GM03348 (cell line): Measurements from ENCODE around the gene GOLGA8B.
"Not testable (repeated sequence)": the region's sequence is repeated elsewhere in the genome, so short reads cannot be mapped to it uniquely, and the experiment has no call there.

ENCODE experiments used
- DNase-seq: peaks from one replicate; pipeline ENCODE4 v3.0.0; 2012; ENCODE audit warnings: low spot score

Gene GOLGA8B

DNA sequence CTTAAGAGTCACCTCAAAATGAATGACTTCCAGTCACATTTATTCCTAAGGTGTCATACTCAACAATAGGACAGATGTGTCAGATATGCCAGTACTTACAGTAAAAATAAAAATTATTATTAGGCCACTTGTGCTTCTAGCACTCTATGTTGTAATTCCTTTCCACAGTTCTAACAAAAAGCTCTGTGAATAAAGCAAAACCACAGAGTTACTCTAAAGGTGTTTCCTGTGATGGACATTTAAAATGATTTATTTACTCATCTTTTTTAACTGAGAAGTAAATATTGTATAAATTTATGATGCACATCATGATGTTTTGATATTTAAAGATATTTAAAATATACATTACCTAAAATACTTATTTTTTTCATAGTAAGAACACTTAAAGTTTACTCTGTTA is 13.9 kb upstream of the GOLGA8B start:
- DNase-seq = no peak

DNA sequence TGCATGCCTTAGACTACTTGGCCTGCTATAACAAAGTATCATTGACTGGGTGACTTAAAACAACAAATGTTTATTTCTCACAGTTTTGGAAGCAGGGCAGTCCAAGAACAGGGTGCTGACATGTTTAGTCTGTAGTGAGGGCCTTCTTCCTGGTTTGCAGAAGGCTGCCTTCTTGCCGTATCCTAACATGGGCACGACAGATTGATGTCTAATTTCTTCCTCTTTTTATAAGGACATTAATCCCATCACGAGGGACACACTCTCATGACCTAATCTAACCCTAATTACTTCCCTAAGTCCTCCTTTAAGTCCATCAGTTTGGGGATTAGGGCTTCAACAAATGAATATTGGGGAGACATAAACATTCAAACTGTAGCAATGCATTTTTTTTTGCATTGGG is 10.9 kb upstream of the GOLGA8B start:
- DNase-seq = no peak

DNA sequence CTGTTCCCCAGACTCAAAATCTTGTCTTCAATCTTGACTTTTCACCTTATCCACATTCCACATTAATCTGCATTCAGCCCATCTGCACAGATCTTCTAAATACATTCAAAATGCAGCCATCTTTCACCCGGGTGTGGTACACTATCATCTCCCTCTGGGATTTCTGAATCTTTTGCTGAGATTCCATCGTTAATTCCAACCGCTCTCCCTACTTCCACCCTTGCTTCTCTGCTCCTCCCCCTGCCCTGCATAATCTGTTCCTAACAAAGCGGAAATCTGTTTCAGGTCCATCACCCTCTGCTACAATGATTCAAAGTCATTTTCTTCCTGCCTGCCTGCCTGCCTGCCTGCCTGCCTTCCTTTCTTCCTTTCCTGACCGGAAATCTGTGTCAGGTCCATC is 7.9 kb upstream of the GOLGA8B start:
- DNase-seq = no peak

DNA sequence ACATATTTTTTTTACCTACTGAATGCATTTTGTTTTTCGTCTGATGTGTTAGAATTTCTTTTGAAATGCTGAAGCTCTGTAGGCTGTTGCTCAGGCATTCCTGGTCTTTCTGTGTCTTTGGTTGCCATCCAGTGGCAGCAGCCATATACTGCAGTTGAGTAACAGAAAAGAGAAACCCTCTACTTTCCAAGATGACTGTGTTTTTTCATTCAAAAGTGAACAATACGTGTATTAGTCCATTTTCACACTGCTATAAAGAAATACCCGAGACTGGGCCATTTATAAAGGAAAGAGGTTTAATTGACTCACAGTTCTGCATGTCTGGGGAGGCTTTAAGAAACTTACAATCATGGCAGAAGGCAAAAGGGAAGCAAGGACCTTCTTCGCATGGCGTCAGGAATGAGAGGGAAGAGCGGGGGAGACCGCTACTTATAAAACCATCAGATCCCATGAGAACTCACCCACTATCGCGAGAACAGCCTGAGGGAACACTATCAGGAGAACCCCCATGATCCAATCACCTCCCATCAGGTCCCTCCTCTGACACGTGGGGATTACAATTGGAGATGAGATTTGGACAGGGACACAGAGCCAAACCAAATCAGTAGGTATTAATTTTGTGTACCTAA is 4.7 kb upstream of the GOLGA8B start:
- peak; percentile 76 for DNase-seq

DNA sequence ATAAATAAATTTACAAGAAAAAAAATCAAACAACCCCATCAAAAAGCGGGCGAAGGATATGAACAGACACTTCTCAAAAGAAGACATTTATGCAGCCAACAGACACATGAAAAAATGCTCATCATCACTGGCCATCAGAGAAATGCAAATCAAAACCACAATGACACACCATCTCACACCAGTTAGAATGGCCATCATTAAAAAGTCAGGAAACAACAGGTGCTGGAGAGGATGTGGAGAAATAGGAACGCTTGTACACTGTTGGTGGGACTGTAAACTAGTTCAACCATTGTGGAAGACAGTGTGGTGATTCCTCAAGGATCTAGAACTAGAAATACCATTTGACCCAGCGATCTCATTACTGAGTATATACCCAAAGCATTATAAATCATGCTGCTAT is 2.5 kb upstream of the GOLGA8B start:
- DNase-seq = not testable (repeated sequence)

DNA sequence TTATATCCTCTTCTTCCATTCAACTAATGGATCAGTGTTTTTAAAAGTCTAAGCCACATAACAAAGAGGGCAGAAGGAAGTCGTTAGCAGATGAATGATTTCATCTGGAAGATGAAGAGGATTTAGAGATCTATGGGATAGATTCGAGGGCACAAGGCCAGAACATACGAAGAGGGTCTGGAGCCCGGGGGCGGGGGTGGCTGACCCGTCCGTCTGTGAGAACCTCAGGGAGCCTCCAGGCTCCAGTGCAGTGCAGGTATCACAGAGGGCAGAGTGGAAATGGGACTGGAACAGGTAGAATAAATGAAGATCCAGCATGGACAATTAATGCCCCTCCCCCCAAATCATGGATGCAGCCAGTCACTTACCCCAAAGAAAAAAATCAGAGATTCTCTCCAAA is 1.5 kb upstream of the GOLGA8B start:
- no peak for DNase-seq

DNA sequence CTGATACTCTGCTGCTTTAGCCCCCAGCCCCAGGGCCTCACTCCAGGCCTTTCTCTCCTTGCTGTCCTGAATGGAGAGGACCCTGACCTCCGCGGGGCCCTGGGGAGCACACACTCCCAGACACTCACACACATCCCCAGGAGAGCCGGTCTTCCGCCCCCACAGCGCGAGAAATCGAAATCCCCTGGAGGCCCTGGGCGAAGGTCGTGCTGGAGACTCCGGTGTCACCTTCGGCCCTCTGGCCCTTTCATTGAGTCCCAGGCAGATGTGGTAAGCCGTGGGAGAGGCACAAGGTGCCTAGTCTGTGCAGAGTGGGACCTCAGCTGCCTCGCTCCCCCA is 848 bp upstream of the GOLGA8B start:
- no peak for DNase-seq

DNA sequence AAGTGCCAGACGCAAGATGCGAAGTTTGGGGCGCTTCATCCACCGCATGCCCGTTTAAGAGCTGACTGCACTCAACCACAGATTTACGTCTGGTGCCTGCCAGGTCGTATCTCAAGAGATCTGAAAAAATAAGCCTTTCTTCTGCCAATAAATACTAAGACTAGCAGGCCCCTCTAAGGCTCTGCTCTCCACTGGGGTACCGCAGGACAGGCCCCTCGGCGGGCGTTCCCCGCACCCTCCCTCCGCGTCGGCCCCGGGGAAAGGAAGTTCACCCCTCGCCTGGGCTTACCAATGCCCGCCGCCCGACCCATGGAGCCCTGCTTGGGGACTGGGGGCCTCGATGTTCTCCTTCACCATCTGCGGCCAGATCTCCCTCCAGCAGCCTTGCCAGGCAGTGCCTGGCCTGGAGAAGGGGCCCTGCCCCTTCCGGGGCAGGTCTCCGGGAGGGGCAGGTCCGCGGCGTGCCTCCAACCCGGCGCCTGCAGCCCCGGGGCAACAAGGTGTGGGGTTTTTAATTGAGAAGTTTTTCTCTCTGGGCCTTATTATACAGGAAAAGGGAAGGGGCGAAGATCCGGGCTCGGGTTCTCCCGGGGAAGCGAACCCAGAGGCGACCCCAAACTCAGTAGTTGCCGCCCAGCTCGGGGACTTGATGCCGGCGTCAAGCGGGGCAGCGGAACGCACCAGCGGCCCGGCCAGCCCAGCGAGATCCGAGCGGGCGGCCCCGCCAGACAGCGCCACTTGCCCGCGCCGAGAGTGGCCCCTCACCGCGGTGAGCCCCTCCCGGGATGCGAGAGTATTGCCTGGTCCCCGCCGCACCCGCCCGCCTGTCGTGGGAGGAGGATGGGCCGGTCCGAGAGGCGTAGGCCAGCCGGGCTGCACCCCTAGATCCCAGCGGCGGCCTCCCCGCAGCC is 735 bp downstream of the GOLGA8B start:
- DNase-seq = peak; percentile 77

DNA sequence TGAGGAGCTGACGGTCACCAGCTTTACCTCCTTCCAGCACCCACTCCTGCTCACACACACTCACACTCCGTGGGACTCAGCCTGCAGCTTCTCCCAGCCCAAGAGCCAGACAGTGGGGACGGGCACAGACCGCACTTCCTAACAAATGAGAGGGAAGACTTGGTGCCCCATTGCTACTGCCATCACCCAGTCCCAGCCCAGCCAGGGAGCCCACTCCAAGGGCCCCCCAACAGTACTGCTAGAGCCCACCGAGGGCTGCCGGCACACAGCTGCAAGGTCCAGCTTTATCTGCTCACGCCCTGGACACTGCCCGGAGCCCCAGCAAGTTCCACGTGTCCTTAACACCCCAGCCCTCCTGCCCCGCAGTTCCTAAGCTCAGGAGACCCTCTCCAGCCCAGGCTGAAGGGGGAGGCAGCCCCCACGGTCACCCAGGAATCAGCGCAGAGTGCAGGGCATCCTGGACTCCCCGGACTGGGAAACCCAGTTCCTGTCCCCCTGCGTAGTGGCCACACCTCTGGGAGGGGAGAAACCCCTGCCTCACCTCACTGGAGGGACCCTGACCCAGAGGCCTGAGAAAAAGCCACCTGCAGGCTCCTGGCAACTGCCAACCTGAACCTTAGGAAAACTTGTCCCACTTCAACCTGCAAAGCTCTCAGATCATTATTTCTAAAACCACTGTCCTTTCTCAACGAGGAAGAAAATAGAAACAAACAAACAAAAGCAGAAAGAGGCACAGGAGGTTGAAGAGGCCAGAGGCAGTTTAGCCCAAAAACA is 1.6 kb downstream of the GOLGA8B start:
- not testable (repeated sequence) for DNase-seq

DNA sequence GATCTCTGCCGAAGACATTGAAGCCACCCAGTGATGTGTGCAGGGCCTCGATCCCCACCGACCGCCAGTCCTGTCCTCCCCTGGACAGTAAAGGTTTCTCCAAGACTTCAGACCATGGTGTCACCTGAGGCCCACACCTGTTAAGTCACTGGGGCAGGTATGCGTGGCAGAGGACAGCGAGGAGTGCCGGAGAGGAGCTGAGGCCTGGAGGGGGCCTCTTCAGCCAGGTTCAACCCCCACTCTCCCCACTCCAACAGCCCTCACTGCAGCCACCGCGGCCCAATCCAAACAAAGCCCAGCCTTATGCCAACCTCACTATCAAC is 2.4 kb downstream of the GOLGA8B start:
- no peak for DNase-seq

DNA sequence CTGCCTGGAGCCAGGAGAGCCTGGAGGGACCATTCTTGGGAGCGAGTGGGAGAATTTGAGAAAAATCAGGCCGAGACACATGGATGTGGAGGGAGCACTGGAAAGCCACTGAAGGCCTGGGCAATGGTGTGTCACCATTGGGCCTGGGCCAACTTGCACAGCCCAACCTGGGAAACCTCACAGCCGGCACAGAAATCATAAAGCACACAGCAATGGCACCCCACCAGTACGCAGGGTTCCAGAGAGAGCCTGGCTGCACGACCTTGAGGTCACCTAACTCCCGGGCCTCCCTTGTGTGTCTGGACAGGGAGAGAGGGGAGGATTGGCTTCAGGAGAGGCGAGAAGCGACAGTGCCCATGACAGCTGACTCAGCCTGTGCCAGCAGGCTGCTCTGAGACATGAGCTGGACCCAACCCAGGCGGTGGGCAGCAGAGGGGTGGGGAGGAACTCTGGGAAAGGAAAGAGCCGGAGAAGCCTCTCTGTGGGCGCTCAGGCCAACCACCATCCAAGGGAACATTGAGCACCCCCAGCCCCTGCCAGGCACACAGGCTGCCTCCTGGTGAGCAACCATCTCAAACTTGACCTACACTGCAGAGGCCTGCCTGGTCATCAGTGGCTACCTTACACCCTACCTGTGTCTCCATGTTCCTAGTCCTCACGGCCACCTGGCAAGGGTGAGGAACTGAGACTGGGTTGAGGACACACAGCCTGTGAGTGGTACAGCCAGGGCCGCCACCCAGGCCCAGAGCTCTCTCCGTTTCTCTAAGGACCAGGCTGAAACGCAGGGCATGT is 3.0 kb downstream of the GOLGA8B start:
- not testable (repeated sequence) for DNase-seq

DNA sequence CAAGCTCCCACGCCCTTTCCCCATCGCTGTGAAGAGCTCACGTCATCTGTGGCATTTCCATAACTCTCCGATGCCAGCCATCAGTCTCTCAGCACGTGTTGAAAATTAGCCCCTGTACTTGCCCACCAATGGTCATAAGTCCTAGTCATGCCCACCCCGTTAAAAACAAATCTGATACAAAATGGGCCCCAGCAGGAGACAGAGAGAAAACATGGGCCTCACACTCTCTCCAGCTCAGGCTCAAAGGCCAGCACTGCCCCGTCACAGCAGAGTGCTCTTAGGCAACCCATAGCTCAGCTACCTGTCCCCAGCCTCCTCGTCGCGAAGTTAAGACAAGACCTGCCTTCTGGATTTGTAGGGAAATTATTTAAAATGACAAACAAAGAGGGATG is 5.2 kb downstream of the GOLGA8B start:
- no peak for DNase-seq

DNA sequence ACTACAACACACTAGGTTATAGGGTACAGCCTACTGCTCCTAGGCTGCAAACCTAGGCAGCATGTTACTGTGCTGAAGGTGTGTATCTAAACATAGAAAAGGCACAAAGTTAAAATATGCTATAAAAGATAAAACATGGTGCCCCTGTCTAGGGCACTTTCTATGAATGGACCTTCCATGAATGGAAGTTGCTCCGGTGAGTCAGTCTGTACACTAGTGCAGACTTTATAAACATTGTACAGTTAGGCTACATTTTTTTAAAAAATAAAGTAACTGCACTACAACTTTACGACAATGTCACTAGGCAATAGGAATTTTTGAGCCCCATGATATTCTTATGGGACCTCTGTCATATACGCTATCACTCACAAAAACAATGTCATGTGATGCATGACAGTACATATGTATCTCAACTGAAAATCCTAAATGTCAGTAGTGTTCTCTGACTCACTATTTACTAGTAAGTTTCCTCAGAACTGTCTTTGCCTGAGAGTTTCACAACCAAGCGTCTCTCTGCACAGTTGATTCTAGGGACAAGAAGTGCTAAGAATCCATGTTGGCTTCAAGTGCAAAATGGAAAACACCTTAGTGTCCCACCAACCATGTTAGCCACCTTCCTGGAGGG is 5.7 kb downstream of the GOLGA8B start:
- not testable (repeated sequence) for DNase-seq

DNA sequence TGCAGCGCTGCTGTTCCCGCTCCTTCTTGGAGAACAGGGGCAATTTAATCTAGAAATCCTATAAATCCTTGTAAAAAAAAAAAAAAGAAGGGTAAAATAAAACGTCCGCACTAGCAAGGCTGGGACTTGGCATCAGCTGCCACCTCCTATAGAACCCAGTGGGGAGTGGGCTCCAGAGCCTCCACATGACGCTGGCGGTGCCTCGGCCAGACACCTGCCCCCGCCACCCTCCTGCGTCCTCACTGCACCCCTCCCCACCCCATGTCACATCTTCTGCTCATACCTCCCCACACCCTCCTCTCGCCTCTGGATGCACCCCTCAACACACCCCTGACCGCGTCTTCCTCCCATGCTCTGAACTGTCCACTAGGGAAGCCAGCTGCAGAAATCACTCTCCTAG is 8.4 kb downstream of the GOLGA8B start:
- DNase-seq = not testable (repeated sequence)

DNA sequence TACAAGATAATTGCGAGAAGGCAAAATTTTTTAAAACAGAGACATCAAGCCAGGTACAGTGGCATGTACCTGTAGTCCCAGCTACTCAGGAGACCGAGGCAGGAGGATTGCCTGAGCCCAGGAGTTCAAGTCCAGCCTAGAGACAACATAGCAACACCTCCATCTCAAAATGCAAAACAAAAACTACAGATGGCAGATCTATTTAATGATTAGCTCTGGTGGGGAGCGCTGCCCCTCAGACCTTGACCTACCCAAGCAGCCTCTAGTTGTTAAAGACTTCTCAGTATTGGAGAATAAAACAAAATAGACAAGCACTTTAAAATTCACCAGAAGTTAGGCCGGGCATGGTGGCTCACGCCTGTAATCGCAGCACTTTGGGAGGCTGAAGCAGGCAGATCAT is 10.5 kb downstream of the GOLGA8B start:
- not testable (repeated sequence) for DNase-seq

DNA sequence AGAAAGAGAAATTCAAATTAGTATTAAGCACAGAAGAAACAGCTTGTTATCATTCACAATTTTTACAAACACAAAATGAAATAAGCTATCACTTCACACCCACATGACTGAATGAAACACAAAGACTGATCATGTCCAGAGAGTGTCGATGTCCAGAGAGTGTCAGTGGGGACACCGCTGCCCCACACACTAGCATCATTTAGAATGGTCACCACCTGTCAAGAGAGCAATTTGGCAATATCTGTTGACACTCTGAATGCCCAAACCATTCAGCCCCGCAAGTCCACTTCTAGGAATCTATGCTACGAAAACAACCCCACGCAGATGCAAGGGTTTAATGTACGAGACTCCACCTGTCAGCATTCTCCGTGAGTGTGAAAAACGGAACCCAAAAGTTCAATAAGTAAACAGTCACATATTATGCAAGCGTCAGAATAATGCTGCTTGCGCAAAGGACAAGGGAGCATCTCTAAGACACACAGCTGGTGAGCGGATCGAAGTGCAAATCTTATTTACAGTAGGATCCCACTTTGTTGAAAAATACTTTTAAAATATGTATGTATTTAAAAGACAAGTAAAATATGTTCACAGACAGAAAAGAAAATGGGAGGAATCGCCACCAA is 11.3 kb downstream of the GOLGA8B start:
- not testable (repeated sequence) for DNase-seq

DNA sequence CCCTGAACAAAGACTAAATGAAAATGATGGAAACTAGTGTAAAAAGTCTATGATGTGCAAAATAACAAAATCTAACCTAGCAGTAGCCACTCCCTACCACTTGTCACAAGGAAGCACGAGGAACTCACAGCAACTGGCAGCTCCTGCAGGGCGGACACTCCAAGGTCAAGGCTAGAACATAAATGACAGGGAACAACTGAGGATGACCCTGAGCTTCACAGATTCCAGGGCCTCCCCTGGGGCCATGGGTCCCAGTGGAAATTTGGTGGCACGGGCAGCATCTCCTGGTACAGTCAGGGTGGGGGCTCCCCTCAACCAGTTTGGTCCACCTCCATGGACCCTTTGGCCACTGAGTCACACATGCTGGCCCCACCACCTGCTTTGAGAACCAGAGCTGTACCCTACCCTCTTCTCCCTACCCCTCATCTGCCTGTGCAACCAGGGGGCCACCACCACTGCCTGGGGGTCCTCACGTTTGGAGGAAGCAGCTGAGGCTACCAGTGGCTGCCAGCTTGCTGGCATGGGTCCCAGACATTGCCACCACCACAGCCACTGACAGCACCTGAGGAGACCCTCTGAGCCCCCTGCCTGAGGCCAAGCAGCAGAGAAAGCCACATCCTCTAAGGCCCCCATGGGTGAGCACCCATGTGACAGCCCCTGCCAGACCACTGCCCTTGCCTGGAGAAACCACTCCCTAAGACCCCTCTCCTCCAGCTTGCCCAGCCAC is 13.6 kb downstream of the GOLGA8B start:
- DNase-seq = not testable (repeated sequence)

DNA sequence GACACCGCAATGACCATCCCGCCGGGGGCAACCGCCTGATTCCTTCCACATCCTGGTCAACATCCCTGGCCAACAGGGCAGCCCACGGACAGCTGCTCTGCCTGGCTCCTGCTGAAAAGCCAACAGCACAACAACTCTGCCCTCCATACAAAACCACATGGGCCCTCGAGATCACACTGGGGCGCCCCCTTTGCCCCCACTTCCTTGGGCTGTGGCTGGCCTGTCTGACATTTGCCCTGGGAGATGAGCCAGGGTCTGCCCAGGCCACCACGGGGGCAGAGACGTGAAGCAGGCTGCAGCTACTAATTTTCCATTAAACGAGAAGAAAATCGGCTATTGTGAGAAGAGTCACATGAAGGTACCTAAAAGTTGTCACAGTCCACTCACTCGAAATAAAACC is 16.3 kb downstream of the GOLGA8B start:
- DNase-seq = not testable (repeated sequence)

DNA sequence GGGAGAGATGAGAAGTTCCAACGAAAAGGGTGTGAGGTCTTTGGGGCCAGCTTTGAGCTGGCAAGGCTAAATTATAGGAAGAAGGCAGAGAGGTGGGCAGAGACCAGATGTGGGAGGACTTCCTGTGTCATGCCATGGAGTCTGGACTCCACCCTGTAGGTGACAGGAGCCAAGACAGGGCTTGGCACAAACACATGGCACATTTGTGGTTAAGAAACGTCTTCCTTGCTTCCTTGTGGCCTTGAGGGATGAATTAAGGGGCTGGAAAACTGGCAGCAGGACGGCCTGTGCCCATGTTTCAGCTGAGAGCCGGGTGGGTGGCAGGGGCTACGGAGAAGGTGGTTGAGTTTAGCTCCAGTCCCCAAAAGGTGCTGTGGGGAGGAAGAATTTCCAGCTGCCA is 18.7 kb downstream of the GOLGA8B start:
- DNase-seq = not testable (repeated sequence)

DNA sequence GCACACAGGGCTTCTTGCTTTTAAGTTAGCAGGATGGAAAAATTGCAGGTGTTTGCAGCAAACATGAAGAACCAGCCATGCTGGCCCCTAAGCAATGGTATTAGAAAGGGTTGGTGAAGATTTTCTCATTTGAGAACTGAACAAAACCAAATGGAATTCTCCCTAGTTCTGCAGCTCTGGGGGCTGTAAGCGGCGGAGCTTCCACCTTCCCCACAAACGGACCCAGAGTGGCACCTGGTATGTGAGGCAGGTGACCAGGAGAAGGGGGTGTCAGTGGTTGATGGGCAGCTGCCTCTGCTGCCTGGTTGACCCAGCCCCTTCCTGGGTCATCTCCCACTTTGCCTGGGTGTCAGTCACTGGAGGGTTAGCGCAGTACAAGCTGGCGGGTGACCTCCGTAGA is 22.6 kb downstream of the GOLGA8B start:
- DNase-seq = not testable (repeated sequence)

DNA sequence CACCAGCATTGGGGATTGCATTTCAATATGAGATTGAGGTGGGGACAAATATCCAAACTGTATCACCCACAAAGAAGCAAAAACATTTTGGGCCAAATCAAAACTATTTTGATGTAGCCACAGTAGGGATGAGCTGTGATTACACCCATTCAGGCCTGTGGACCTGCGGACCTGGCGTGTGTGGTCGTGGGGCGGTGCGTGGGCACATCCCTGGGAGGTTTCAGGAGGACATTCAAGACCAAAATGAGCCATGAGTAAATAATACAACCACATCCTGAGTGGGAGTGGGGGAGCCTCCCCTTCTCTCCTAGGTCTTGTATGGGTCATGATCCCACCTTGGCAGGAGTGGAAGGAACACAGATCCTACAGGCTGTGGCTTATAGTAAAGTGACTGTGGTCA is 23.7 kb downstream of the GOLGA8B start:
- not testable (repeated sequence) for DNase-seq
